SK-N-SH (cell line): ENCODE results near the gene PTPRG. TPM values are rescaled to one million over a fixed set of nuclear protein-coding genes. Genes with fewer than 3 reads are reported as not detected.

Experiments
- CTCF ChIA-PET: fragments of 300-600, 350-600 bp; formaldehyde crosslinking; extraction: SDS; loops from one replicate; lab custom pipeline; 2021; lab: Yijun Ruan, JAX
- POLR2A ChIA-PET: fragments of 350-600 bp; sonication (Branson Sonifier 250); formaldehyde crosslinking; extraction: SDS; loops from one replicate; lab custom pipeline; 2020; ENCODE audit warnings: antibody characterized with exemption, inconsistent platforms; lab: Yijun Ruan, JAX
- DNase-seq: peaks from one replicate; pipeline ENCODE4 v3.0.0; 2012
- H2AFZ ChIP-seq: fragments of 200-600 bp; sonication (generic); 2 replicates; pipeline ENCODE4 v1.8.1; 2016; ENCODE audit warnings: antibody characterized with exemption, mild to moderate bottlenecking, low read depth
- H3F3A ChIP-seq: fragments of 200-600 bp; sonication (generic); replicated peaks from 2 replicates; pipeline ENCODE3; 2016; ENCODE audit warnings: antibody characterized with exemption, mild to moderate bottlenecking; ENCODE audit not compliant: insufficient read depth
- H3K27ac ChIP-seq, 2 experiments: fragments of 200-500 bp in 1 of 2; fragments of 200-600 bp in 1 of 2; sonication (Bioruptor generic) in 1 of 2; sonication (generic), shearing (Covaris generic) in 1 of 2; 2 replicates each; pipeline versions ENCODE4 v1.5.1 to v1.6.1; 2014 to 2016; ENCODE audit warnings: low read depth in 2 of 2, inconsistent platforms in 1 of 2, low read length in 1 of 2, mild to moderate bottlenecking in 1 of 2, mixed read lengths in 1 of 2
- H3K27me3 ChIP-seq: fragments of 200-600 bp; sonication (generic), shearing (Covaris generic); 2 replicates; pipeline ENCODE4 v1.6.1; 2016; ENCODE audit warnings: mixed run types; ENCODE audit not compliant: insufficient read depth
- H3K36me3 ChIP-seq, 2 experiments: fragments of 200-500 bp in 1 of 2; fragments of 200-600 bp in 1 of 2; sonication (Bioruptor generic) in 1 of 2; sonication (generic) in 1 of 2; replicated peaks in 1 of 2; 2 replicates each; pipeline versions ENCODE3 to v1.5.1; 2014 to 2016; ENCODE audit warnings: low read length in 1 of 2, mild to moderate bottlenecking in 1 of 2; ENCODE audit not compliant: insufficient read depth in 2 of 2, control insufficient read depth in 1 of 2
- H3K4me1 ChIP-seq, 2 experiments: fragments of 200-500 bp in 1 of 2; fragments of 200-600 bp in 1 of 2; sonication (Bioruptor generic) in 1 of 2; sonication (generic), shearing (Covaris generic) in 1 of 2; 2 replicates each; pipeline versions ENCODE4 v1.5.1 to v1.6.1; 2014 to 2016; ENCODE audit warnings: low read depth in 1 of 2, low read length in 1 of 2, mixed run types in 1 of 2; ENCODE audit not compliant: insufficient read depth in 2 of 2, control insufficient read depth in 1 of 2
- H3K4me2 ChIP-seq: fragments of 200-600 bp; sonication (generic), shearing (Covaris generic); 2 replicates; pipeline ENCODE4 v1.6.1; 2017; ENCODE audit warnings: mixed run types
- H3K4me3 ChIP-seq, 2 experiments: fragments of 200-500 bp in 1 of 2; fragments of 200-600 bp in 1 of 2; sonication (Bioruptor generic) in 1 of 2; sonication (generic), shearing (Covaris generic) in 1 of 2; 2 replicates each; pipeline versions ENCODE4 v1.5.1 to v1.8.1; 2014 to 2016; ENCODE audit warnings: low read depth in 2 of 2, inconsistent platforms in 1 of 2, low read length in 1 of 2, mild to moderate bottlenecking in 1 of 2, mixed read lengths in 1 of 2, moderate library complexity in 1 of 2
- H3K79me2 ChIP-seq: fragments of 200-600 bp; sonication (generic); 2 replicates; pipeline ENCODE4 v1.8.1; 2017; ENCODE audit warnings: mild to moderate bottlenecking; ENCODE audit not compliant: insufficient read depth
- H3K9ac ChIP-seq: fragments of 200-600 bp; sonication (generic); 2 replicates; pipeline ENCODE4 v1.6.1; 2017; ENCODE audit warnings: mixed run types
- H3K9me2 ChIP-seq: fragments of 200-600 bp; sonication (generic); 2 replicates; pipeline ENCODE4 v1.6.1; 2017; ENCODE audit warnings: mixed run types
- H3K9me3 ChIP-seq: fragments of 200-600 bp; sonication (generic); 2 replicates; pipeline ENCODE4 v1.6.1; 2017; ENCODE audit warnings: mixed run types, mild to moderate bottlenecking, moderate library complexity
- H4K20me1 ChIP-seq: fragments of 200-600 bp; sonication (generic); 2 replicates; pipeline ENCODE4 v1.6.1; 2017; ENCODE audit warnings: mild to moderate bottlenecking, mixed run types; ENCODE audit not compliant: insufficient read depth
- CHD2 ChIP-seq: fragments of 150-350 bp; IDR thresholded peaks from 2 replicates; pipeline ENCODE4 v1.6.1; 2018; ENCODE audit warnings: low read length; ENCODE audit not compliant: partially characterized antibody
- CTCF ChIP-seq: fragments of 200-600 bp; sonication (generic); IDR thresholded peaks from 2 replicates; pipeline ENCODE4 v1.6.1; 2017; ENCODE audit warnings: antibody characterized with exemption, mild to moderate bottlenecking, moderate library complexity
- ELF1 ChIP-seq: IDR thresholded peaks from 2 replicates; pipeline ENCODE4 v1.4.0; 2012
- EP300 ChIP-seq, 2 experiments: IDR thresholded peaks; 2 replicates each; pipeline versions ENCODE4 v1.4.0 to v1.6.1; 2012; ENCODE audit warnings: borderline replicate concordance in 1 of 2, low read depth in 1 of 2, low read length in 1 of 2
- EZH2phosphoT487 ChIP-seq: fragments of 200-600 bp; sonication (generic); IDR thresholded peaks from 2 replicates; pipeline ENCODE4 v1.6.1; 2017; ENCODE audit warnings: low read depth, mixed run types, mild to moderate bottlenecking, antibody characterized with exemption, moderate library complexity, borderline replicate concordance
- FOSL2 ChIP-seq: IDR thresholded peaks from 2 replicates; pipeline ENCODE4 v1.4.0; 2012; ENCODE audit warnings: low read depth, mild to moderate bottlenecking, moderate library complexity, borderline replicate concordance
- GABPA ChIP-seq: IDR thresholded peaks from 2 replicates; pipeline ENCODE4 v1.4.0; 2012; ENCODE audit warnings: low read depth, mild to moderate bottlenecking
- GATA2 ChIP-seq: sonication (generic); formaldehyde crosslinking; IDR thresholded peaks from 2 replicates; pipeline ENCODE4 v1.5.0; 2020; ENCODE audit warnings: mild to moderate bottlenecking, missing genetic modification reagents
- IRF3 ChIP-seq: fragments of 150-350 bp; IDR thresholded peaks from 2 replicates; pipeline ENCODE4 v1.6.1; 2016; ENCODE audit warnings: mild to moderate bottlenecking, low read depth, low read length
- JUND ChIP-seq: IDR thresholded peaks from 2 replicates; pipeline ENCODE4 v1.4.0; 2012
- MAX ChIP-seq: IDR thresholded peaks from 2 replicates; pipeline ENCODE4 v1.4.0; 2012; ENCODE audit warnings: low read depth
- NFIC ChIP-seq: IDR thresholded peaks from 2 replicates; pipeline ENCODE4 v1.4.0; 2012; ENCODE audit warnings: borderline replicate concordance
- POLR2AphosphoS5 ChIP-seq: IDR thresholded peaks from 2 replicates; pipeline ENCODE4 v1.6.1; 2012; ENCODE audit warnings: low read depth, low read length
- RAD21 ChIP-seq: IDR thresholded peaks from 2 replicates; pipeline ENCODE4 v1.6.1; 2012; ENCODE audit warnings: mild to moderate bottlenecking, low read length
- RCOR1 ChIP-seq: fragments of 150-350 bp; IDR thresholded peaks from 2 replicates; pipeline ENCODE4 v1.6.1; 2017; ENCODE audit warnings: antibody characterized with exemption, low read length
- RFX5 ChIP-seq: IDR thresholded peaks from 2 replicates; pipeline ENCODE4 v1.6.1; 2012; ENCODE audit warnings: mild to moderate bottlenecking, improper control_type of control experiment, low read length
- SMC3 ChIP-seq: IDR thresholded peaks from 2 replicates; pipeline ENCODE4 v1.6.1; 2012; ENCODE audit warnings: low read depth, low read length, improper control_type of control experiment
- TAF1 ChIP-seq: IDR thresholded peaks from 2 replicates; pipeline ENCODE4 v1.6.1; 2012; ENCODE audit warnings: low read depth, mild to moderate bottlenecking, low read length, moderate library complexity, borderline replicate concordance
- TCF12 ChIP-seq: IDR thresholded peaks from 2 replicates; pipeline ENCODE4 v1.4.0; 2012
- TEAD4 ChIP-seq: IDR thresholded peaks from 2 replicates; pipeline ENCODE4 v1.4.0; 2012; ENCODE audit warnings: mild to moderate bottlenecking, borderline replicate concordance; ENCODE audit not compliant: insufficient read depth
- USF1 ChIP-seq: IDR thresholded peaks from 2 replicates; pipeline ENCODE4 v1.4.0; 2012; ENCODE audit warnings: low read depth, borderline replicate concordance
- USF2 ChIP-seq: fragments of 150-350 bp; IDR thresholded peaks from 2 replicates; pipeline ENCODE4 v1.6.1; 2017; ENCODE audit warnings: antibody characterized with exemption, low read length, low read depth, borderline replicate concordance
- ZBTB33 ChIP-seq: IDR thresholded peaks from 2 replicates; pipeline ENCODE4 v1.4.0; 2012; ENCODE audit warnings: low read depth, borderline replicate concordance
- WGBS: methylation state at CpG from one replicate; pipeline ENCODE4 v1.1.6; 2017; ENCODE audit warnings: low lambda C conversion rate; 5-methylcytosine and 5-hydroxymethylcytosine counted together
- polyA plus RNA-seq, 3 experiments: library from polyadenylated mRNA; depleted of rRNA; stranded (reverse); fragments of >200 nt; gene quantifications; 2 replicates each; pipeline ENCODE4 v1.2.3, GENCODE V29; 2012

PTPRG gene
- polyA plus RNA-seq, 1 of the 3 experiments (the other 2 are of a cell fraction) = 14.1 TPM

- TF ChIP-seq CTCF (no peak), USF2 (no peak), USF1 (no peak), TEAD4 (no peak), EZH2phosphoT487 (no peak), JUND (no peak), ELF1 (no peak), MAX (no peak), CHD2 (no peak), GATA2 (CRISPR knock-in tag) (no peak), SMC3 (no peak)
- TF ChIP-seq, all 33 proteins: peak for 0
These were observed 387.4 kb downstream of the PTPRG start (continued) for GRCh38 chr3:61948699-61949305.

- Histone ChIP-seq H3K79me2 (peaks cover 3% of the 10 kb centered on the region; the same call in 1 of the 2 replicates), H3K4me3 (no peak overlapping the region), H2AFZ (no peak overlapping the region), H3K4me1 (peaks cover 9 to 10% of the 10 kb centered on the region in 2 experiments; a peak in 3 of 4 replicates), H3K4me2 (no peak overlapping the region), H3K36me3 (no peaks in the 10 kb centered on the region), H3K27ac (no peak overlapping the region), H3K9me3 (no peaks in the 10 kb centered on the region), H3K27me3 (no peaks in the 10 kb centered on the region), H4K20me1 (no peaks in the 10 kb centered on the region), H3K9ac (no peak overlapping the region), H3F3A (peaks cover 13% of the 10 kb centered on the region), H3K9me2 (no peaks in the 10 kb centered on the region)
- ChIA-PET CTCF (interaction anchor here (1.0 kb wide), 1 partner anchor 35 kb away, joined by 3 read pairs; no protein-coding TSS in a partner anchor), POLR2A (no interaction called here)
- 81% methylated on average over 2 of the region's 2 CpGs for WGBS
- no peak for DNase-seq
- TF ChIP-seq RAD21 (no peak), FOSL2 (no peak), EZH2phosphoT487 (no peak), RCOR1 (no peak), JUND (no peak), ZBTB33 (no peak), GATA2 (CRISPR knock-in tag) (no peak), RFX5 (no peak), NFIC (no peak), POLR2AphosphoS5 (no peak), IRF3 (no peak), CHD2 (no peak), TAF1 (no peak), TCF12 (no peak), EP300 (IDR thresholded peaks at IDR 0.05; ENCODE audit: borderline replicate concordance in 1 of 2, low read depth in 1 of 2, low read length in 1 of 2) (no peak), GABPA (no peak), TEAD4 (no peak), USF1 (no peak), ELF1 (no peak)
These were observed 392.7 kb downstream of the PTPRG start for GRCh38 chr3:61954097-61954540.
